Measurements from ENCODE around the gene SNURF. TPM values are rescaled to one million over a fixed set of nuclear protein-coding genes. Genes with fewer than 3 reads are reported as not detected.
"Not testable (repeated sequence)": the region's sequence is repeated elsewhere in the genome, so short reads cannot be mapped to it uniquely, and the experiment has no call there.

The SNURF gene, protein sequence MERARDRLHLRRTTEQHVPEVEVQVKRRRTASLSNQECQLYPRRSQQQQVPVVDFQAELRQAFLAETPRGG
- total RNA-seq, result 7.6 and 8.8 TPM in 2 replicates

DNA sequence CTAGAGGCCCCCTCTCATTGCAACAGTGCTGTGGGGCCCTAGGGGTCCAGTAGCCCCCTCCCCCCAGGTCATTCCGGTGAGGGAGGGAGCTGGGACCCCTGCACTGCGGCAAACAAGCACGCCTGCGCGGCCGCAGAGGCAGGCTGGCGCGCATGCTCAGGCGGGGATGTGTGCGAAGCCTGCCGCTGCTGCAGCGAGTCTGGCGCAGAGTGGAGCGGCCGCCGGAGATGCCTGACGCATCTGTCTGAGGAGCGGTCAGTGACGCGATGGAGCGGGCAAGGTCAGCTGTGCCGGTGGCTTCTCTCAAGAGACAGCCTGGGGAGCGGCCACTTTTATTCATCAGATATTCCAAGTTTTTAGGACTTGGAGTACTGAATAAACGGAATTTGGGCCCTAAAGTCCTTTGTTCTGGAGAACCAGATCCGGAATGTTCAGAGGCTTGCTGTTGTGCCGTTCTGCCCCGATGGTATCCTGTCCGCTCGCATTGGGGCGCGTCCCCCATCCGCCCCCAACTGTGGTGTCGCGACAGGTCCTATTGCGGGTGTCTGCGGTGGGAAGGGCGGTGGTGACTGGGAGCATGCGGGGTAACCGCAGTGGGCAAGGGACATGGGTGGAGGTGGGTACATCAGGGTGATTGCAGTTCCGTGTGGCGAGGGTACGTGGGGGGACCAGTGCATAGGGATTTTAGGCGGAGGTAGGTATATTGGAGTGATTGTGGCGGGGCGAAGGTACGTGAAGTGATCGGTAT is at the start of gene SNURF, which contains the start of gene SNRPN:
Gene SNURF (plus strand): TSS at position 205 of the 748 bp plus-strand sequence. CDS start 62 bp downstream, at position 267.
Gene SNRPN (plus strand): TSS at position 205 of the 748 bp plus-strand sequence. CDS start 19,467 bp downstream, outside the sequence.
- no peaks in the 10 kb centered on the region for H3K27me3 Mint-ChIP-seq (ENCODE audit: low read depth)
- DNase-seq (ENCODE audit: low spot score), result peak; percentile 45
- peaks cover 3% of the 10 kb centered on the region for H3K4me1 Mint-ChIP-seq (ENCODE audit: low read depth)
- intact Hi-C loops (cut with micrococcal nuclease), result loop anchor here (5.0 to 10.0 kb wide), 3 partner anchors 188 to 1127 kb away; no protein-coding TSS in a partner anchor
- H3K9me3 Mint-ChIP-seq, result peaks cover 34% of the 10 kb centered on the region
- H3K4me3 Mint-ChIP-seq (ENCODE audit: low read depth), result peak within 1 kb of the TSS; percentile 88
- H3K27ac Mint-ChIP-seq, result peak within 1 kb of the TSS; percentile 91
- H3K36me3 Mint-ChIP-seq (ENCODE audit: low read depth), result peaks cover 17% of the 10 kb centered on the region

DNA sequence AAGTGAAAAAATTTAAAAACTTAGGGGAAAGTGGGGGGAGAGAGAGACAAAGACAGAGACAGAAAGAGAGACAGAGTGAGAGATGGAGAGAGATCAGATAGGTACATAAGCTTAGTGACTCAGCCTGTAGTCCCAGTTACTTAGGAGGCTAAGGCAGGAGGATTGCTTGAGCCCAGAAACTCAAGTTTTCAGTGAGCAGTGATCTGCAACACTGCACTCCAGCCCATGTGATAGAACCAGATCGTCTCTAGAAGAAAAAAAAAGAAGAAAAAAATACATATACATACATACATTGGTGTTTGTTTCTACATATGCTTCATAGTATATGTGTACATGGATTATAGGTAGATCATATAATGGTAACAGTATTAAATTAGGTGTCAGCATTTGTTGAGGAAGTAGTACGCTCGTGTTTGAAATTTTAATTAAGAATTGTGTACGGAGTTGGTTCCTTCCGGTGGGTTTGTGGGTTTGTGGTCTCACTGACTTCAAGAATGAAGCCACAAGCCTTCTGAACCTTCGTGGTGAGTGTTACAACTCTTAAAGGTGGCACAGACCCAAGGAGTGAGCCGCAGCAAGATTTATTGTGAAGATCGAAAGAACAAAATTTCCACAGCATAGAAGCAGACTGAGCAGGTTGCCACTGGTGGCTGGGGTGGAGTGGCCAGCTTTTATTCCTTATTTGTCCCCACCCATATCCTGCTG is 38.3 kb upstream of the SNURF start:
- Mint-ChIP-seq H3K27me3 (ENCODE audit: low read depth) (no peaks in the 10 kb centered on the region), H3K27ac (no peak overlapping the region), H3K4me1 (ENCODE audit: low read depth) (peaks cover 4% of the 10 kb centered on the region), H3K4me3 (ENCODE audit: low read depth) (no peak overlapping the region), H3K36me3 (ENCODE audit: low read depth) (no peaks in the 10 kb centered on the region), H3K9me3 (peaks cover 72% of the 10 kb centered on the region)
- intact Hi-C loops (cut with micrococcal nuclease), result no loop called here
- no peak for DNase-seq (ENCODE audit: low spot score)

DNA sequence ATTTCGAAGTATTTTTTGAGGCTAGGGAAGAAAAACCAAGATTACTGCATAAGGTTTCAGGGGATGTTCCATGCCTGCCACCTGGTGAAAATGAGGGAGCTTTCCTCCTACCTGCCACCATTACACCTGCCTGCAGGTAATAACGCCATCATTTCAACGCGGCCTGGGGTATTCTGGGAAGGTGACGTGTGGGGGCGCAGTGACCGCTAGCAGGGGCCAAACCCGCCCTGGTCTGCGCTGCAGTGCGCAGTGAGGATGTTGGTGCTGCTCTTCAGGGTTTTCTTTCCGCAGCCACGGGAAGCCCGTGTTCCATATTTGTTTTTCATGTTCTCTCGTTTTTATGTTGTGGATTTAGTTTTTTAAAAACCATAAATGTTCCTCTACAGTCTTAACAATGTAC is 37.4 kb upstream of the SNURF start:
- no peak overlapping the region for H3K4me3 Mint-ChIP-seq (ENCODE audit: low read depth)
- intact Hi-C loops (cut with micrococcal nuclease), result no loop called here
- no peak overlapping the region for H3K27ac Mint-ChIP-seq
- H3K27me3 Mint-ChIP-seq (ENCODE audit: low read depth), result no peaks in the 10 kb centered on the region
- H3K4me1 Mint-ChIP-seq (ENCODE audit: low read depth), result peaks cover 4% of the 10 kb centered on the region
- DNase-seq (ENCODE audit: low spot score), result no peak
- no peaks in the 10 kb centered on the region for H3K36me3 Mint-ChIP-seq (ENCODE audit: low read depth)
- H3K9me3 Mint-ChIP-seq, result peaks cover 72% of the 10 kb centered on the region

DNA sequence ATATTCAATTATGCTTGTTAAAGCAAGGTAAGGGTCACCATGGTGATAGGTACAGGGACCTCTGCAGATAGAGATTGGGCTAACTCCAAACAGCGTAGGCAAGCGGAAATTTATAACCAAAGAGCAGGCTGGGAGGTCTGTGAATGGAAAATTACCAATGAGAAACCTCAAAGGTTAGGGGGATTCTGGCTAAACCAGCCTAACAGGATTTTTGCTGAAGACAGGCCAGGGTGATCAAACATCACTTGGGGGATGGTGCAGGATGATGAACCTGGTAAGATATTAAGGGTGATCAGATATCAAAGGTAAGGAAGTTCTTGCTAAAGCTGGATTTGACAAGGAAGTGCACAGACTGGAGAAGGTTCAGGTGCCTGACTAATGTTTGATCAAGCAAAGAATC is 35.3 kb upstream of the SNURF start:
- Mint-ChIP-seq H3K4me1 (ENCODE audit: low read depth) (peaks cover 4% of the 10 kb centered on the region), H3K27ac (no peak overlapping the region), H3K4me3 (ENCODE audit: low read depth) (no peak overlapping the region), H3K27me3 (ENCODE audit: low read depth) (no peaks in the 10 kb centered on the region), H3K36me3 (ENCODE audit: low read depth) (no peaks in the 10 kb centered on the region), H3K9me3 (peaks cover 77% of the 10 kb centered on the region)
- no peak for DNase-seq (ENCODE audit: low spot score)
- intact Hi-C loops (cut with micrococcal nuclease), result no loop called here

DNA sequence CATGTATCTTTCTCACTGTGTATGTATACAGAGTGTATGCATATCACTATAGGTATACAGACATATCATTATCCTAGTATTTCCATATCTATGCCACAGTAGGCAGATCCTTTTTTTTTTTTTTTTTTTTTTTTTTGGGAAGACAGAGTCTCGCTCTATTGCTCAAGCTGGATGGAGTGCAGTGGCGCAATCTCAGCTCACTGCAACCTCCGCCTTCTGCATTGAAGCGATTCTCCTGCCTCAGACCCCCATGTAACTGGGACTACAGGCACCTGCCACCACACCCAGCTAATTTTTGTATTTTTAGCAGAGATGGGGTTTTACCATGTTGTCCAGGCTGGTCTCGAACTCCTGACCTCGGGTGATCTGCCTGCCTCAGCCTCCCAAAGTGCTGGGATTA is 32.0 kb upstream of the SNURF start:
- H3K27me3 Mint-ChIP-seq (ENCODE audit: low read depth); DNase-seq (ENCODE audit: low spot score); H3K36me3 Mint-ChIP-seq (ENCODE audit: low read depth); H3K4me3 Mint-ChIP-seq (ENCODE audit: low read depth); H3K27ac Mint-ChIP-seq; intact Hi-C loops (cut with micrococcal nuclease); H3K4me1 Mint-ChIP-seq (ENCODE audit: low read depth): not testable (repeated sequence)
- peaks cover 68% of the 10 kb centered on the region for H3K9me3 Mint-ChIP-seq

DNA sequence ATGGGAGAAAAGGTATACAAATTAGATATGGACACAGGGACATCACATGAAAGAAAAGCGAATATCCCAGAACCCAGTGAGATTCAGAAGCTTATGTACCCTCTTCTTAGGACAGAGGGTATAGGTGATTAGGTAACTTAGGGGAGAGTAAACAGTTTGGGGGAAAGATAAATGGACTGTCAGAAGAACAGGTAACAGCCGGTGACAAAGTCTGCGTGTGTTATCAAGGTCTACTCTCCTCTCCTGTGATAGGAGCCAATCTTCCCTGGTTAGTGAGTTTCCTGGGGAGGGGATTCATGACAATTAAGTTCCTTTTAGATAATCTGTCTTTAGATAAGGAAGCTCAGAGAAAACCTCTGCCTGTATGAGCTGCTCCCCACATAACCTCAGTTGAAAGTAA is 30.6 kb upstream of the SNURF start:
- no peaks in the 10 kb centered on the region for H3K36me3 Mint-ChIP-seq (ENCODE audit: low read depth)
- no peak overlapping the region for H3K4me3 Mint-ChIP-seq (ENCODE audit: low read depth)
- no peak overlapping the region for H3K27ac Mint-ChIP-seq
- H3K27me3 Mint-ChIP-seq (ENCODE audit: low read depth), result no peaks in the 10 kb centered on the region
- H3K4me1 Mint-ChIP-seq (ENCODE audit: low read depth), result no peaks in the 10 kb centered on the region
- intact Hi-C loops (cut with micrococcal nuclease), result no loop called here
- no peak for DNase-seq (ENCODE audit: low spot score)
- peaks cover 76% of the 10 kb centered on the region for H3K9me3 Mint-ChIP-seq

DNA sequence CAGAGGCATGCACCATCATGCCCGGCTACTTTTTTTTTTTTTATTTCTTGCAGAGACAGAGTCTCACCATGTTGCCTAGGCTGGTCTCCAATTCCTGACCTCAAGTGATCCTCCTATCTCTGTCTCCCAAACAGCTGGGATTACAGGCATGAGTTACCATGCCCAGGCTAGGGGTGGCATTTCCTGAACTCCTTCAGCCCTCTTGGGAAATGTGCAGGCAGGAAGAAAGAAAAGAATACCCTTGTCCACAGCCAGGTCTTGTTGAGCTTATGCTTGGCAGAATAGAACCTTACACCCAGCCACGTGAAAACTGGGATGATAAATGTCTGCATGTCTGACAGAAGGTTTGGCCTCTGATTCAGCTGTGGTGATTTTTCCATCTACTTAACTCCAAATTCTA is 30.2 kb upstream of the SNURF start:
- no peaks in the 10 kb centered on the region for H3K4me1 Mint-ChIP-seq (ENCODE audit: low read depth)
- DNase-seq (ENCODE audit: low spot score), result no peak
- no peak overlapping the region for H3K27ac Mint-ChIP-seq
- no peaks in the 10 kb centered on the region for H3K36me3 Mint-ChIP-seq (ENCODE audit: low read depth)
- H3K4me3 Mint-ChIP-seq (ENCODE audit: low read depth), result no peak overlapping the region
- H3K27me3 Mint-ChIP-seq (ENCODE audit: low read depth), result no peaks in the 10 kb centered on the region
- intact Hi-C loops (cut with micrococcal nuclease), result no loop called here
- H3K9me3 Mint-ChIP-seq, result peaks cover 75% of the 10 kb centered on the region

DNA sequence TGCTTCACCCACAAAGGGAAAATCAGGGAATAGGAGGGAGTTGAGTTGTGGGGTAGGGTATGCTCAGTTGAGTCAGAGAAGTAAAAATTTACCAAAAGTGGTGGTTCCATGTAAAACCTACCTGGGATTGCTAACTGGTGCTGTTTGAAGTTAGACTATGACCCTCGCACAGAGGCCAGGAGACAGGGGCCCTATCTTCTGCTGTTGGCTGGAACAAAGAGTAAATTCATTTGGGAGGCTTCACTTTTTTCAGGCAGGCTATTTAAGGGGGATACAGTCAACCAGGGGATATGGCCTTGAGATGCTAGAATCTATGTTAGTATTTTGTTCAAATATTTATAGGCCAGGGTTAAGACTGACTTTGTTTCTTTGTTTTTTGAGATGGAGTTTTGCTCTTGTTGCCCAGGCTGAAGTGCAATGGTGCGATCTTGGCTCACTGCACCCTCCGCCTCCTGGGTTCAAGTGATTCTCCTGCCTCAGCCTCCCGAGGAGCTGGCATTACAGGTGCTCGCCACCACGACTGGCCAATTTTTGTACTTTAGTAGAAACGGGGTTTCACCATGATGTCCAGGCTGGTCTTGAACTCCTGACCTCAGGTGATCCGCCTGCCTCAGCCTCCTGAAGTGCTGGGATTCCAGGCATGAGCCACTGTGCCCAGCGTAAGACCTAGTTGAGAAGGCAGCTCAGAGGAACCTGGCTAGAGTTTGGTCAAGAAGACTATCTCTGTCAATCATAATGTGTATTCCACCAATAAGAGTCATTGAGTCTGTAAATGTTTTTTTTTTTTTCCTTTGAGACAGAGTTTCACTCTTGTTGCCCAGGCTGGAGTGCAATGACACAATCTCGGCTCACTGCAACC is 22.7 kb upstream of the SNURF start:
- H3K4me3 Mint-ChIP-seq (ENCODE audit: low read depth); intact Hi-C loops (cut with micrococcal nuclease); H3K27ac Mint-ChIP-seq; H3K27me3 Mint-ChIP-seq (ENCODE audit: low read depth); H3K36me3 Mint-ChIP-seq (ENCODE audit: low read depth); DNase-seq (ENCODE audit: low spot score); H3K4me1 Mint-ChIP-seq (ENCODE audit: low read depth): not testable (repeated sequence)
- H3K9me3 Mint-ChIP-seq, result peaks cover 56% of the 10 kb centered on the region

DNA sequence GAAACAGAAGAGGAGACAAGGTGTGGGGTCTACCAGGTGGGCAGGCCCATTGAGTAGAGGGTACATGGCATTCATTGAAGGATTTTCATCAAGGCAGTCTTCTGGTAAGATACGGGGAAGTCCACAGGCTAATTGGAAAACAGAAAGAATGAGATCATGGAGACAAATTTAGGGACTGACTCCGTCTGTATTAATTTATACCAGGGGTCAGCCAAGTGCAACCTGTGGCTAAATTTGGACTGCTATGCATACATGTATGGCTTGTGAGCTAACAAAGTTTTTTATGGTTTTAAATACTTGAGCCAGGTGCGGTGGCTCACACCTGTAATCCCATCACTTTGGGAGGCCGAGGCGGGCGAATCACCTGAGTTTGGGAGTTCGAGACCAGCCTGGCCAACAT is 21.1 kb upstream of the SNURF start:
- DNase-seq (ENCODE audit: low spot score), result no peak
- H3K9me3 Mint-ChIP-seq, result peaks cover 53% of the 10 kb centered on the region
- intact Hi-C loops (cut with micrococcal nuclease), result no loop called here
- H3K4me3 Mint-ChIP-seq (ENCODE audit: low read depth), result no peak overlapping the region
- no peaks in the 10 kb centered on the region for H3K27me3 Mint-ChIP-seq (ENCODE audit: low read depth)
- H3K36me3 Mint-ChIP-seq (ENCODE audit: low read depth), result no peaks in the 10 kb centered on the region
- no peak overlapping the region for H3K27ac Mint-ChIP-seq
- H3K4me1 Mint-ChIP-seq (ENCODE audit: low read depth), result no peaks in the 10 kb centered on the region

DNA sequence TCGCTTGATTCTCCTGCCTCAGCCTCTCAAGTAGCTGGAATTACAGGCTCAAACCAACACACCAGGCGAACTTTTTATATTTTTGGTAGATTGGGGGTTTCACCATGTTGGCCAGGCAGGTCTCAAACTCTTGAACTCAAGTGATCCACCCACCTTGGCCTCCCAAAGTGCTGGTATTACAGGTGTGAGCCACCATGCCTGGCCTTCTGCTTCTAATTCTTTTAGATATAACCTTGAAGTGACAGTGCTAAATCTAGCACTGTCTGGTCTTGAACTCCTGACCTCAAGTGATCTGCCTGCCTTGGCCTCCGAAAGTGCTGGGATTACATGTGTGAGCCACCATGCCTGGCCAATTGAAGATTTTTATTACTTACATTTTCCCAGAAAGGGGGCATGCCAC is 16.6 kb upstream of the SNURF start:
- H3K27me3 Mint-ChIP-seq (ENCODE audit: low read depth); intact Hi-C loops (cut with micrococcal nuclease); H3K4me1 Mint-ChIP-seq (ENCODE audit: low read depth); DNase-seq (ENCODE audit: low spot score); H3K4me3 Mint-ChIP-seq (ENCODE audit: low read depth); H3K36me3 Mint-ChIP-seq (ENCODE audit: low read depth); H3K27ac Mint-ChIP-seq: not testable (repeated sequence)
- H3K9me3 Mint-ChIP-seq, result peaks cover 54% of the 10 kb centered on the region

DNA sequence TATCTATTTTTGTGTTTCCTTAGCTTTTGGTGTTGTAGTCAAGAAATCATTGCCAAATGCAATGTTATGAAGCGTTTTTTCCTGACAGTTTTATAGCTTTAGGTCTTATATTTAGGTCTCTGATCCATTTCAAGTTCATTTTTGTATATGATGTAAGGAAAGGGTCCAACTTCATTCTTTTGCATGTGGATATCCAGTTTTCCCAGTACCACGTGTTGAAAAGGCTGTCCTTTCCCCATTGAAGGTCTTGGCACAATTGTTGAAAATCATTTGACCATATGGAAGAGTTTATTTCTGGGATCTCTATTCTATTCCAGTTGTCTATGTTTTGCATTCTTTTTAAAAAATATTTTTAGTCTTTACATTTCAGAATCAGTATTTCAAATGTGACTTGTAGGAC is 14.6 kb upstream of the SNURF start:
- Mint-ChIP-seq H3K4me3 (ENCODE audit: low read depth) (no peak overlapping the region), H3K36me3 (ENCODE audit: low read depth) (no peaks in the 10 kb centered on the region), H3K9me3 (peaks cover 47% of the 10 kb centered on the region), H3K27me3 (ENCODE audit: low read depth) (no peaks in the 10 kb centered on the region), H3K4me1 (ENCODE audit: low read depth) (no peaks in the 10 kb centered on the region), H3K27ac (no peak overlapping the region)
- DNase-seq (ENCODE audit: low spot score), result no peak
- intact Hi-C loops (cut with micrococcal nuclease), result no loop called here

DNA sequence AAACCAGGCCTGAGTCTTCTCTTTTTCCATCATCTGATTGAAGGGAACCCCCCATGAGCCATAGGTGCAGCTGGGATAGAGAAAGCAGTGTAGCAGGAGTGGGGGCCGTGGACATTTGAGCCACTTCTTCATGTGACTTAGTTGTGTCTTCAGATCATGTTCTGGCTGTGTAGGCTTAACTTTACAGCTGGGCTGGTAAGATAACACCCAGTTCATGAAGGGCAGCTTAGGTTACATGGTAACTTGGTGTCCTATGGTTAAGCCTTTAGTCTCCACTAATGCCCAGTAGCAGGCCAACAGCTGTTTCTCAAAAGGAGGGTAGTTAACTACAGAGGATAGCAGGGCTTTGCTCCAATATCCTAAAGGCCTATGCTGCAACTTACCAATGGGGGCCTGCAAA is 11.4 kb upstream of the SNURF start:
- intact Hi-C loops (cut with micrococcal nuclease), result no loop called here
- Mint-ChIP-seq H3K27me3 (ENCODE audit: low read depth) (no peaks in the 10 kb centered on the region), H3K4me1 (ENCODE audit: low read depth) (no peaks in the 10 kb centered on the region)

More for the DNA sequence above, 11.4 kb upstream of the SNURF start:
- Mint-ChIP-seq H3K27ac (no peak overlapping the region), H3K36me3 (ENCODE audit: low read depth) (no peaks in the 10 kb centered on the region), H3K9me3 (peaks cover 34% of the 10 kb centered on the region), H3K4me3 (ENCODE audit: low read depth) (no peak overlapping the region)
- no peak for DNase-seq (ENCODE audit: low spot score)
